Upper lobe of left lung (tissue), 6 donors: ENCODE results near the gene ADGRL3. TPM values are rescaled to one million over a fixed set of nuclear protein-coding genes. Genes with fewer than 3 reads are reported as not detected.
"Not testable (repeated sequence)": the region's sequence is repeated elsewhere in the genome, so short reads cannot be mapped to it uniquely, and the experiment has no call there.

Experiments used
- ATAC-seq, 2 donors: fragments of 200-7000 bp; cut with Tn5 transposase; one replicate each; pipeline ENCODE4 v1.9.1; 2022; ENCODE audit warnings: mild to moderate bottlenecking in 2 of 2, moderate library complexity in 2 of 2; ENCODE audit not compliant: low FRiP score in 2 of 2
- DNase-seq, 2 donors: peaks; one replicate each; pipeline ENCODE4 v3.0.0-alpha.2; 2019 to 2020
- H3K27ac ChIP-seq, 4 donors: fragments of 200-600 bp; sonication (generic); one replicate each; pipeline ENCODE4 v1.5.1; 2016 to 2019
- H3K27me3 ChIP-seq, 4 donors: fragments of 200-600 bp; sonication (generic); one replicate each; pipeline ENCODE4 v1.5.1; 2017 to 2019
- H3K36me3 ChIP-seq, 4 donors: fragments of 200-600 bp; sonication (generic); one replicate each; pipeline ENCODE4 v1.5.1; 2016 to 2019
- H3K4me1 ChIP-seq, 4 donors: fragments of 200-600 bp; sonication (generic); one replicate each; pipeline ENCODE4 v1.5.1; 2018 to 2019
- H3K4me3 ChIP-seq, 4 donors: fragments of 200-600 bp; sonication (generic); one replicate each; pipeline ENCODE4 v1.5.1; 2017 to 2019; ENCODE audit warnings: mild to moderate bottlenecking in 2 of 4, moderate library complexity in 1 of 4
- H3K9me3 ChIP-seq, 4 donors: fragments of 200-600 bp; sonication (generic); one replicate each; pipeline ENCODE4 v1.5.1; 2018 to 2019
- CTCF ChIP-seq, 6 experiments: fragments of 450-650 bp in 4 of 6; fragments of 200-600 bp in 2 of 6; sonication (generic) in 2 of 6; IDR thresholded peaks; one replicate each; pipeline ENCODE4 v1.5.1; 2016 to 2019; ENCODE audit warnings: antibody characterized with exemption in 6 of 6
- EP300 ChIP-seq, 4 donors: sonication (generic); formaldehyde crosslinking; IDR thresholded peaks; one replicate each; pipeline ENCODE4 v1.5.1; 2017; ENCODE audit warnings: antibody characterized with exemption in 4 of 4, control low read depth in 2 of 4
- POLR2A ChIP-seq, 4 donors: fragments of 450-650 bp; IDR thresholded peaks; one replicate each; pipeline ENCODE4 v1.5.1; 2016 to 2017; ENCODE audit warnings: antibody characterized with exemption in 4 of 4, mild to moderate bottlenecking in 2 of 4
- POLR2AphosphoS5 ChIP-seq, 2 donors: sonication (generic); formaldehyde crosslinking; IDR thresholded peaks; one replicate each; pipeline ENCODE4 v1.5.1; 2017; ENCODE audit warnings: antibody characterized with exemption in 2 of 2
- WGBS, 2 donors: methylation state at CpG; one replicate each; pipeline ENCODE4 v1.1.5; 2017 to 2018; 5-methylcytosine and 5-hydroxymethylcytosine counted together
- total RNA-seq, 6 donors: library from RNA; depleted of rRNA in 4 of 6; stranded (reverse); fragments of >200 nt in 4 of 6; gene quantifications; one replicate each; pipeline versions ENCODE4 v1.1.0 to v1.2.1, GENCODE V29; 2016 to 2021
- donor health status: DM: no; HTN: no; CAD: no; lungs with moderate emphysema.
- donor health status: DM: no; HTN: yes; CAD: no; lungs with severe emphysema.

Gene ADGRL3
- total RNA-seq, 6 donors from 2014 or later, result 1.0 to 8.5 (median 2.9) TPM

GRCh38 chr4:61984260-61984909, 784.3 kb downstream of the ADGRL3 start:
- DNase-seq (no peak), ATAC-seq (no peak)
- Histone ChIP-seq H3K4me3 (no peak overlapping the region), H3K4me1 (no peaks in the 10 kb centered on the region), H3K27me3 (no peaks in the 10 kb centered on the region), H3K9me3 (no peaks in the 10 kb centered on the region), H3K36me3 (no peaks in the 10 kb centered on the region), H3K27ac (no peak overlapping the region)
- WGBS, 2 donors, result 79% methylated on average over 4 of the region's 4 CpGs
- no peak for TF ChIP-seq EP300 (IDR thresholded peaks at IDR 0.05)
- no peak for TF ChIP-seq CTCF (IDR thresholded peaks at IDR 0.05)

GRCh38 chr4:61985426-61985825, 785.3 kb downstream of the ADGRL3 start:
- no peaks in the 10 kb centered on the region for H3K27me3 ChIP-seq
- DNase-seq (no peak), ATAC-seq (no peak)
- no peaks in the 10 kb centered on the region for H3K36me3 ChIP-seq
- H3K4me1 ChIP-seq, result no peaks in the 10 kb centered on the region
- H3K4me3 ChIP-seq, result no peak overlapping the region
- H3K9me3 ChIP-seq, result no peaks in the 10 kb centered on the region
- TF ChIP-seq POLR2AphosphoS5 (IDR thresholded peaks at IDR 0.05) (no peak), POLR2A (IDR thresholded peaks at IDR 0.05) (no peak), EP300 (IDR thresholded peaks at IDR 0.05) (no peak), CTCF (IDR thresholded peaks at IDR 0.05) (no peak)
- no peak overlapping the region for H3K27ac ChIP-seq
- 88 to 90% methylated on average over 4 of the region's 4 CpGs for WGBS, 2 donors

- 90 to 92% methylated on average over 7 of the region's 7 CpGs for WGBS, 2 donors
- not testable (repeated sequence) for H3K36me3 ChIP-seq, H3K27ac ChIP-seq, H3K27me3 ChIP-seq, H3K4me1 ChIP-seq, DNase-seq, ATAC-seq, H3K9me3 ChIP-seq, H3K4me3 ChIP-seq
Observed at GRCh38 chr4:61986929-61987328, 786.8 kb downstream of the ADGRL3 start.

GRCh38 chr4:61992351-61992750, 792.2 kb downstream of the ADGRL3 start:
- no peaks in the 10 kb centered on the region for H3K9me3 ChIP-seq
- H3K4me1 ChIP-seq, result no peaks in the 10 kb centered on the region
- TF ChIP-seq EP300 (IDR thresholded peaks at IDR 0.05) (no peak), CTCF (IDR thresholded peaks at IDR 0.05) (no peak), POLR2A (IDR thresholded peaks at IDR 0.05) (no peak), POLR2AphosphoS5 (IDR thresholded peaks at IDR 0.05) (no peak)
- DNase-seq (no peak), ATAC-seq (no peak)
- 68 to 71% methylated on average over 2 of the region's 2 CpGs for WGBS, 2 donors
- no peak overlapping the region for H3K4me3 ChIP-seq
- no peak overlapping the region for H3K27ac ChIP-seq
- H3K27me3 ChIP-seq, result no peaks in the 10 kb centered on the region
- H3K36me3 ChIP-seq, result no peaks in the 10 kb centered on the region

- Histone ChIP-seq H3K9me3 (no peaks in the 10 kb centered on the region), H3K4me3 (no peak overlapping the region), H3K36me3 (no peaks in the 10 kb centered on the region), H3K27ac (no peak overlapping the region), H3K27me3 (no peaks in the 10 kb centered on the region), H3K4me1 (no peaks in the 10 kb centered on the region)
- DNase-seq (no peak), ATAC-seq (no peak)
- TF ChIP-seq CTCF (IDR thresholded peaks at IDR 0.05), result no peak
- TF ChIP-seq POLR2AphosphoS5 (IDR thresholded peaks at IDR 0.05), result no peak
- no peak for TF ChIP-seq POLR2A (IDR thresholded peaks at IDR 0.05)
- no peak for TF ChIP-seq EP300 (IDR thresholded peaks at IDR 0.05)
- 85 to 86% methylated on average over 6 of the region's 6 CpGs for WGBS, 2 donors
Observed at GRCh38 chr4:61994036-61994435, 793.9 kb downstream of the ADGRL3 start.
